UCSD-AML1 (cell line): Measurements from ENCODE around the gene ZNF827.
A peak's percentile ranks its signal among the peaks of the same experiment; 100 is the strongest.

Experiments
- DNase-seq: peaks from one replicate; lab custom pipeline; 2025; ENCODE audit not compliant: unreplicated experiment; lab: John Stamatoyannopoulos, UW

ZNF827 gene

DNA sequence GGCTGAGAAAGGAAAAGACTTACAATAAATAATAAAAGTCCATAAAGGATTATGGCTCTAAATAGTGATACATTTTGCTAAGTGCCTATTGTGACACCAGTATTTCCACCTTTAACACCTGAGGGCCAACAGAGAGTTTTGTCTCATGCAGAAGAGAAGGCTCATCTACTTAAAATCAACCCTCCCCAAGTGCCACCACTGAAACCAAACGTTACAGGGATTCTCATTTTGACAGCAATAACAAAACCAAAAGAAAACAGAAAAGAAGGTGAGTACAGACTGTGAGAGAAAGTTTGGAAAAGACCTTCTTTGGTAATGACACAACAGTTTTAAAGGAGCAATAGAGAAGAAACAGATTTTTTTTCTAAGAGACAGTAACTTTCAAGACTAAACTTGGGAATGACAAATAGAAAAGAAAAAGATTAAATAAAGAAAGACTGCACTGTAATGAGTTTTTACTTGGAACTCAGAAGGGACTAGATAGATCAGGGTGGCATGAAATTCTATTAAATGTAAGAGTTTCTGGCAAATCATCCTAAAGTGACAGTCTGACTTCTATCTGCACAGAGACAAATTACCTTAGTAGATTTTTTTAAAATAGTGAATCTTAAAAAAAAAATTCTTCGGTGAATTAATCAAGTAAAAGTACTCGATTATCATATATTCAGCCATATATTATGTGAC is 109.7 kb downstream of the ZNF827 start:
- no peak for DNase-seq

DNA sequence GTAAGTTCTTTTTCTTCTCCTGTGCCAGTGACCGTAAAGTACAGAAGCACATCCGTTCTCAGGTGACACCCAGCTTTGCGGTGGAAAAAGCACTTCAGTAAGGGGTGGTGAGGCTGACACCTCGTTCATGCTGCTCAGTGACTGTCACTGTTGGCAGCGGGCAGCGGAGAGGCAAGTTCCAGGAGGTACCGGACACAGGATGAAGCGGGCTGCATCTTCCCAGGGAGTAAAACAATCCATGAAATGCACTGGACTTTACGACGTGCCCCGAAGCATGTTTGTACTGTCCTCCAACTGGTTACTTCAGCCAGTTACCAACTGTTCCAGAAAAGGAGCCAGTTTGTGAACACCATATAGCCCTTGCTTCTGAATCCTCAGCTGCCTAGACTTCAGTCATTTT is 110.7 kb downstream of the ZNF827 start:
- no peak for DNase-seq

DNA sequence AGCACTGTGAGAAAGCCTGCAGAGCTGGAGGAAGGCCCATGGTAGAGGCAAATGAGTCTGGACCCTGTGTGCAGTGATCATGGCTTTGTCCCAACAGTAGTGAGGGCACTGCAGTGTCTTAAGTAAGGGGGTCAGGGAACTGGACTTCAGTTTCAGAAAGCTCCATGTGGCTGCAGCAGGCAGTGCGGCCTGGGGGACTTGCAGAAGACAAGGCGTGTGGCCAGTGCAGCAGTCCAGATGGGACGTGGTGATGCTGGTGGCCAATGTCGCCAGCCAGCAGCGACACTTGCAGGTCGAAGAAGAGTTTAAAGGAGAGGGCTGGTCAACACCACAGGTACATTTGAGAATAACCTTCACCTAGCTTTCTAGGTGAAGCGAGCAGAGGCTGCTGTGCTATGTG is 113.4 kb downstream of the ZNF827 start:
- no peak for DNase-seq

DNA sequence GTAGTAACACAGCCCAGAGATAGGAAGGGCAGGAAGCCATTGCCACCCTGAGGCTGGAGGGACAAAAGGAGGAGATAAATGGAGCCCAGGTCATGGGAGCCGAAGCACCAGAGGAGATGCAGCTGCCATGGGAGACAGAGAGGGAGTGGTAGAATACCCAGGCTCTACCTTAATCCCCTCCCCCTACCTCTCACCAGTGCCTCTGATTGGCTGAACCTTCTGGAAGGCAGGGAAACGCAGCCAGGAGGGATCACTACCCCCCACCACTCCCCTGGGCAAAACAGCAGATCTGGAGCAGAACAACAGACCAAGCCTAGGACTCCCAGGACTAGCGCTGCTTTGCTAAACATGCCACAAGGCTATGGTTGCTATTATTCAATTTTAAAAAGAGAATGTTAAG is 114.2 kb downstream of the ZNF827 start:
- no peak for DNase-seq

DNA sequence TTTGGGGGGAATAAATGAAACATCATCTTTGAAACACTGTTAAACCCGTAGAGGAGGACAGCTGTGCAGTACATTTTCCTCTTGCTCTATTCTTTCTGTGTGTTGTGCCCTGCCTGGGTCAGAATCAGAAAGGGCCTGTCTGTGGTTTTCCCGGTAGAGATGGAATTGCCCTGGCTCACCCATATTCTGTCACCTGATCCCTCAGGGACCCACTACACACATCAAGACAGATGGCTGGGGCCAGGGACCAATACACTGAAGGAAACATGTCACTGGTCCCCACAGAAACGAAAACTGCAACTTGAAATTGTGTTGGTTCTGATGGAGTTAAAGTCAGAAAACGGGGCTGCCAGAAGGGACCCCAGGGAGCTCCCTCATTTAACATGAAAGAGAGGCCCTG is 114.9 kb downstream of the ZNF827 start:
- DNase-seq: no peak

DNA sequence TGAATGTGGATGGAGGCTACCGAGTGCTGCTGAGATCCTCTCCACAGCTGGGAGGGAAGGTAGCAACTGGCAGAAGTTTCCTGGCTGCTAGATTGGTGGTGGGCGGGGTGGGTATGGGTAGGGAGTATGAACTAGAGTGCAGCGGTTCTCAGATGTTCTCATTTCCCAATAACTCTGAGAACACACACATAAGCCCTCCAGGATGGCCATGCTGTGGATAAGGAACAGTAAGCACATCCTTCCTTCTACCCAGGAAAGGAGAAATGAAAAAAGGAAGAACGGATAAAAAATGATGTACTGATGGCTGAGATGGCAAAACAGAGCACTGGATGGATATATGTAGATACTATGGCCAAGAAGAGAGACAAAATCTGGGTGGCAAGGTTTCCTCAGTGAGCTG is 116.0 kb downstream of the ZNF827 start:
- no peak for DNase-seq

DNA sequence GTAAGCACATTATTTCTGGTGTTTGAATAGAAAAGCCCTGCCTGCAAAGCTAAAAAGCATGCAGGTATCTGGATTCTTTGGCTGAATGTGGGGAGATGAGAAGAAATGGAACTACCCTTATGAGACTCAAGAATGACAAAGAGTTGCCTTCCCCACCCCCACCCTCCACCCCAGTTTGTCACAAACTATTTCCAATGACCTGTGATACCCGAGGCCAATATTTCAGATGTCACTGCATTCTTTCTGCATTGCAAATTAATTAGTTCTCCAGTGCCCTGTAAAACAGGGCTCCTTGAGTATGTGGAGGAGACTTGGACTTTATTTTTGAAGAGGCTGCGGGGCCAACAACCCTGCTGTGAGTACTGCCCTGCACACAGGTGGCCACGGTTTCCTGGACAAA is 116.4 kb downstream of the ZNF827 start:
- no peak for DNase-seq

DNA sequence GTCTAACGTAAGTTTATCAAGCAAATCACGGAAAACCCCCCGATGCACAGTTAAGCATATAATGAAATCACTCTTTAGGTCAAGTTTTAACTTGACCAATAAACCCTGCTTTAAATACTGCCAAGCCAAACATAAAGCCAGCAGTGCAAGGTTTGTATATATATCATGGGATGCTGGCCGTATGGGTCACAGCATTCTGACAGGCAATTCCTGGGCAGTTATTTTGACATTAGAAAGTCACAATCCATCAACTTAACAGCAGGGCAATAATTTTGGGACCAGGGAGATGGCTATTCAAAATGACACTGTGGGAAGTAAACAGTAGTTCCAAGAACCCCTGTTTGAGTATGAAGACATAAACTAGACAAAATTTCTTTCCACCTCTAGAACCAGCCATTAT is 116.9 kb downstream of the ZNF827 start:
- no peak for DNase-seq

DNA sequence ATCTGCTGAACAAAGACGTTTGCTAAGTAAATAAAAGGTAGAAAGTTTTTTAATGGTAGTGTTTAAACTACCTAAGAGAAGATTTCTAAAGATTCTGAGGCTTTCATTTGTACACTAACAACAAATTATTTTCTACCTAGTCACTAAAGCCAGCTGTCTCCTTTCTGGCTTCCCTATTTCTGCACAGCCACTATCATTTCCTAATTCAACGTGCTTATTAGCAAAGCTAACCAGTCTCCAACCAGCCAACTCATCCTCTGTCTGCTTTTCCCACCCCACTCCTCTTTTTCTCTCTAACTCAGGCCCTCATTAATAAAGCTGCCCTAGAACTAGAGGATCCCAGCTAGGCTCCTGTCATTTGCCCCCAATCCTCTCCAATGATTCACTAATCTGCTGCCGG is 118.2 kb downstream of the ZNF827 start:
- DNase-seq: no peak

DNA sequence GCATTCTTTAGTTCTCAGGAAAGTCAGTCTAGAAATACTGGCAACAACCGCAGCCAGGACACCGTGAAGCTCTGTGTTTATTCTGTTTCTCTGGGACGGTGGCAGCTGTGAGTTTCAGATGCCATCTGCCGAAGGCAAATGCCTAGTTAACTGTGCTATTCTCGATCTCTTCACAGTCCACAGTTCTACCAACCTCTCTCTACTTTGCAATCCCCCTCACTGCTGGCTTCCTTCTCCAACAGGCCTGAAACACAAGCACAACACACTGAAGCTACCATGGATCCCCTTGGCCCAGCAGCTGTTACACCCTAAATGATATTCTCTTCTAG is 118.8 kb downstream of the ZNF827 start:
- DNase-seq: no peak

DNA sequence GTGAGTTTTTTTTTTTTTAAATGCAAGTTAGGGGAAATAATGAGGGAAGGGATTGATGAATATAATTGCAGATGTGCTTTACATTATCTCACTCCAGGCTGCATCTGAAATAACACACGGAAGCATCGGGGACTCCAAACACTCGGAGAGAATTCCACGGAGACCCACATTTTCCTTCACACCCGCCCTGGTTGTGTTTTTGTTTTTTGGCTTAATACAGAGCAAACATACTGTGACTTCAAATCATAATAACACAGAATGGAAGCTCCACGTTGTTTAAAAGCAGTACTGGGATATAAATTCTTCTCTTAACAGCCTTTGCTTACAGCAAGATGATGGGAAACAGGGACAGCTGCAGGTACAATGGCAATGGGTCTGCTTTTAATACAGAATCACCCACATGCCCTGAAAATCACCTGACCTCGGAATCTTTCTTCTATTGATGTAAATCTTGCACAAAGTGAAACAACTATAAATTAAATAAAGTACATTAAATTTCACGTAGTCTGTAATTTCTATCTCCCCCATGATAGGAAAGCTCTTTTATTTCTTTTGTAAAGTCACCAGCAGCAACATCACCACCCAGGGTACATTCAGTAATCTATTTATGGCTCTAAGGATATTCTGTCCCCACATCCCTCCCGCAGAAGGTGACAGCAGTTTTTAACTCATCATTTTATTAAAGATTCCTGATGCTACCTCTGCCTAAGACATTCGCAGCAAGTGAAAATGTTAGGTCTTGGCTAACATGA is 119.3 kb downstream of the ZNF827 start:
- no peak for DNase-seq

DNA sequence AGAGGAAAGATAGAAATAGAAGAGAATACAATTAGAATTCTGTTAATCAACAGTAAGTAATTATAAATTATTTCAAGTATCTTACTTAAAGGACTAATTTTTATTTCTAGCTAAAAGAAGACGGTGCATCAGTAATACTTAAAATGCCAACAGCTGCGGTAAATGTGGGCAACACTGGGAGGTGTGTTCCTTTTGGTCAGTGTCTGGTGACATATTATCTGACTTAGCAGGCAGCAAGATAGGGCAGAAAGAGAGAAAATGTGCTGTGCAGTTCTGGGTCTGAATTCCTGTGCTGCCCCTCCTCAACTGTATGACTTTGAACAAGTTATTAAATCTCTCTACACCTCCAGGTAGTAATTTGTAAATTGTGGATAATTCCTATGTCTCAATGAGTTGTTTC is 120.6 kb downstream of the ZNF827 start:
- DNase-seq: no peak

DNA sequence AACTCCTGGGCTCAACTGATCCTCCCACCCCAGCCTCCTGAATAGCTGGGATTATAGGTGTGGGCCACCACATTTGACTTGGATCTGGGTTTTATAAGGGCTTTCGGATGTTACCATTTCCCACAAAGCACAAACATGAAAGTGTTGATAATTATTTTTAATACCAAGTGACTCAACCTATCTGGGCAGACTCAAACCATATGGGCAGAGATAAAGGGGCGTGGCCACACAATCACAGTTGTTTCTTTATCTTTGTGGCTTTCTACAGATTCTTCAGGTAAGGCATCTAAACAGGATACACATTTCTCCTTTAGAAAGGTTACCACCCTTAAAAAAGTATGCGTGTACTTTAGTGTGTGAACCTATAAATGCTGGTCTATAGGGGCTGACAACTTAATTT is 122.5 kb downstream of the ZNF827 start:
- no peak for DNase-seq

DNA sequence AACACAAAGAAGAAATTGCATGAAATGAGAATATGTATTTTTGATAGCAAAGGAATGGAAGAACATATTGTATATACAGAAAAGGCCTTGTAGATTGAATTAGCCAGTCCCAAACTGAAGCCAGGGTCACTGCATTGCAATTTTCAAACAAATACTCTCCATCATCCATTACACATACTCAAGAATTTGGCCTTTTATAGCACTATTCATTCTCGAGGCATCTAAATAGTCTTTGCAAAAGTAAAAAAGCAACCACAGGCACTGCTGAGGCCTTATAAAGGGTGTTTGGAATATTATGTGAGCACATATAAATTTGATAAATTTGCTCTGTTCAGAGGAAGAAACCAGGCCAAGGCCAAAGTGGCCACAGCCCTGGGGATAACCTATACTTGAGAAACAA is 123.0 kb downstream of the ZNF827 start:
- DNase-seq: no peak

DNA sequence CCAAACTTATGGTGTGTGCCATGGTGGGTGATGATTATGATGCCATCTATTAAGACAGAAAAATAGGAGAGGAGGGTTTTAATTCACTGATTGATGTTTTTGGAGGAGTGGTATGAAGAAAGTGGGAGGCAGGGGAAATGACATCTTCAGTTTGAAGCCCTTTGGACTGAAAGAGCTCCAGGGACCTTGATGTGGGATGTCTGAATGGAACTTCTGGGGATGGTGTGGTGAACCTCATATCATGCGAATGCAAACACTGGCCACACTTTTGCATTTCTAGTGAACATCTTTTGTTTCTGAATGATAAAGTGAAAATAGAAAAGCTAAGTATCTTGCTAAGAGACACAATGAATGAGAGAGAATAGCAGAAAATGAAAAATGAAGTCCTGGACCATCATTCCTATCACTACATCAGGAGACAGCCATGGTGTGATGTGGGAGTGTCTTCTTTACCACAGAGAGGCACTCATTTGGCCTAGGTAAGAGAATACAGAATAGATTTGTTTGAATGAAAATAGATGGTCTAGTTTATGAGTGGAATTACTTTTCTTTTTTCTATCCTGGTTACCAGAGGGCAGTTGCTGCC is 123.5 kb downstream of the ZNF827 start:
- DNase-seq: no peak

DNA sequence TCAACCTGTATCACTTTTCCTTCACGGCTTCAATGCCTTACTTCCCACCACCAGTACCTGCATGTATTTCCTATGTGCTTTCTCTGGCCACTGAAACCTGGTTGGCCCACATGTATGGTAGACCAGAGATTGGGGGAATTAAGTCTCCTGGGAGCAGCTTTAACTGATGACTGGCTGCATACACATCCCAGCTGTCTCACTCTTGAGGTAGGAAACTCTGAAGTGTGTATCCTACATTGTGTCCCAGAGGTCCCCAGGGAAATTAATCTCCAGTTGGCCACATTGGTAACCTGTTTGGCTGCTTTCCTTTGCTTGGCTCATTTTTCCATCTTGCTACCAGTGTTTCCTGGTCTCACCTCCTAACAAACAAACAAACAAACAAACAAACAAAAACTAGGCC is 124.4 kb downstream of the ZNF827 start:
- DNase-seq: no peak

DNA sequence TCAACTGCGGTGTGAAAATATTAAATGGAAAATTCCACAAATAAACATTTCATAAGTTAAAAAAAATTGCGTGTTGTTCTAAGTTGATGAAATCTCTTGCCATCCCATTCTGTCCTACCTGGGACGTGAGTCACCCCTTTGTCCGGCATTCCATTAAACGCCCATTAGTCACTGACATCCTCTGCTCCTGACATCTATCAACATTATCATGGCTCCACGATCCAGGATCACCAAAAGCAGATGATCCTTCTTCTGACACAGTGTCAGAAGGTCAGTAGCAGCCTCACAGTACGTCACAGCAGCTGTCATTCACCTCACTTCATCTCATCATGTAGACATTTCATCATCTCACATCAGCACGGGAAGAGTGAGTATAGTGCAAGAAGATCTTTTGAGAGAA is 125.7 kb downstream of the ZNF827 start:
- no peak for DNase-seq

DNA sequence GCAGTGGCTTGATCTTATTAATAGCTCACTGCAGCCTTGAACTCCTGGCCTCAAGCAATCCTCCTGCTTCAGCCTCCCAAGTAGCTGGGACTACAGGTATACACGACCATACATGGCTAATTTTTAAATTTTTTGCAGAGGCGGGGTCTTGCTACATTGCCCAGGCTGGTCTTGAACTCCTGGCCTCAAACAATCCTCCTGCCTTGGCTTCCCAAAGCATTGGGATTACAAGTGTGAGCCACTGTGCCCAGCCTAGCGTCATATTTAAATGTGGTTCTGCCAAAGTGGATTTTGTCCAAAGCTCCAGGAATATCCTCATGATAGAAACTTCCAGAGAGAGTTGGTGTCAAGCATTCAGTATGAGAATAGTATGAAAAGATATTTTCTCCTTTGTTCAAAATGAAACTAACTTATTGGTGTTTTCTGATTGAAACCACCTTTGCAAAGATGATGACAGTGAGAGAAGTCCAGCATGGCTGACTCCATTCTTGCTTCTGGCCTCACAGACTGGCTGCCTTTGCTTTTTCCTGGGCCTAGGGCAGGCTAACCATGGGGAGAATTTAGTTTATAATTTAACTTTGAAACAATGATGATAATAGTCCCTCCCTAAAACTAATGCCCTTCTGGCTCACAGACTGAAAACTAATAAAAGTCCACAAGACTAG is 129.6 kb downstream of the ZNF827 start:
- no peak for DNase-seq

DNA sequence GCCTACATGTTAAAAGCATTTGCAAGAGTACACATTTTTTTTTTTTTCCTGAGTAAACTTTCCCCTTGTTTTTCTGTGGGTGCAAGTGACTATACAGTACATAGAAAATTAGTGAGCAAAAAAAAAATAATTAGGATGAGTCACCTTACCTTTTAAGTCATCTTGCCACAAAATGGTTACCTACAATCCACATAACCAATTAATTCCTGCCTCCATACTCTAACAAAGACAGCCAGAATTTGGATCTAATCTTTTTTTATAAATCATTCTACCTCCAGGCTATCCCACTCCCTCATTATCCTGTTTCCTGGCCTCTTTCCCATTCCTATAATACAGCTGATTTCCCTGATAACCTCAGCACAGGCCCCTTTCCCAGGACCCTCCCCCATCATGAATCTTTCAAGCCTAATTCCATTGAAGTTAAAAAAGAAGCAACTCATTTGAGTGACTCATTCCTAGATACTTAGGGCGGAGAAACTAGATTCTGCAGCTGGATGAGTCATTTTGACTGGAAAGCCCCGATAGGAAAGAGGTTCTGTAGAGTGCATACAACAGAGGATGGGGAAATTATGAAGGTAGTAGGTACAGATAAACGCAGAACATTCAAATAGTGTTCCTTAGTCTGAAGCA is 130.5 kb downstream of the ZNF827 start:
- DNase-seq: no peak

DNA sequence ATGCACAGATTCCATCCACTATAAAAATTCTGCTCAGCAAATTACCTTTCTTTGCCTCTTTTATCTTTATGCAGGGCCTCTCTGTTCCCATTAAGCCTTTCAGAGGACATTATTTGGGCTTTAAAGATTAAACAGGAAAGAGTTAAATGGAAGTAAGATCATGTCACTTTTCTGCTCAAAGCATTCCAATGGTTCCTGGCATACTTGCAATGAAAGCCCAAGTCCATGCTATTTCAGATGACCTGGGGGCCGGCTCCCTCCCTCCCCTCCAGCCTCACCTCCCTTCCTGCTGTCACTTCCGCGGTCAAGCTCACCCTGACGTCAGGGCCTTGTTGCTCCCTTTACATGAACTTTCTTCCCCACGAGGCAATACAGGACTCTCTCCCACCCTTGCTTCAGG is 133.1 kb downstream of the ZNF827 start:
- DNase-seq: peak; percentile 44

DNA sequence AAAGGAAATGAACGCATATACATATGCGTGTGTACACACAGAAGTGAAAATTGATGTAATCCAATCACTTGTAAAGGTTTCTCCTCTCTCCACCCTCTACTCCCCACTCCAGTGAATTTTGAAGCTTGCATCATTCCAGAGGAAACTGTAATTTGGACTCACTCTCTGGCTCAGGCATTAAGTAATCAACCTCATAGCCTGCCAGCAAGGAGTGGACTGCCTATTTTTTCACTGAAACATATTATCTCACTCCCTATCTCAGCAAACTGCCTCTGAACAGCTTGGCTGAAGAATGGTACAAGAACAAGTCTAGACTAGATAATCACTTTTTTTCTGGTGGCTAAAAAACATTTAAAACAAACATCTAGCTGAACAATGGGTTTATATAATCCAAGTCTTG is 134.5 kb downstream of the ZNF827 start:
- DNase-seq: no peak

DNA sequence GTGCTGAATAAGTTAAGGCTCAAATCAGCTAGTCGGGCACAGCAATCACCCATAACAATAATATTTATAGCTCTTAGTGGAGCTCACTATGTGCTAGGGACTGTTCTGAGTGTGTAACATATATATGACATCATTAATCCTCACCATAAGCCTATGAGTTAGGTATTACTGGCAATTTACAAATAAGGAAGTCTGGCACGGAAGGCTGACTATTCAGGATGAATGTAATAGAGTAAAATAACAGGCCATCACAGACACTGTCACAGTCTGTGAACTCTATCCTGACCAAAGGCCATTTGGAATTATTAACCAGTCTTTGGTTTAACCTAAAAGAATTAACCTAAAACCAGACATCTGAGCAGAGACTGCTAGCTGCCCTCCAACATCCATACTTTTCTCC is 139.4 kb downstream of the ZNF827 start:
- no peak for DNase-seq
